ENCODE measurements around the gene DNAJA3.
A peak's percentile ranks its signal among the peaks of the same experiment; 100 is the strongest.
"Not testable (repeated sequence)": the region's sequence is repeated elsewhere in the genome, so short reads cannot be mapped to it uniquely, and the experiment has no call there.

DNAJA3 gene

GRCh38 chr16:4387781-4388180, 37.9 kb upstream of the DNAJA3 start:
- DNase-seq, result no peak

- no peak for DNase-seq
Observed at GRCh38 chr16:4388271-4389021, 37.2 kb upstream of the DNAJA3 start.

GRCh38 chr16:4389051-4389955, 36.4 kb upstream of the DNAJA3 start:
- no peak for DNase-seq

- DNase-seq, result no peak
Observed at GRCh38 chr16:4390266-4391260, 35.1 kb upstream of the DNAJA3 start.

- DNase-seq, result no peak
Observed at GRCh38 chr16:4391631-4392381, 33.9 kb upstream of the DNAJA3 start.

GRCh38 chr16:4392382-4393239, 33.1 kb upstream of the DNAJA3 start:
- peak; percentile 80 for DNase-seq

- DNase-seq, result no peak
Observed at GRCh38 chr16:4393240-4393600, 32.4 kb upstream of the DNAJA3 start.

- DNase-seq, result not testable (repeated sequence)
Observed at GRCh38 chr16:4393850-4394249, 31.8 kb upstream of the DNAJA3 start.

- no peak for DNase-seq
Observed at GRCh38 chr16:4395055-4395726, 30.5 kb upstream of the DNAJA3 start.

- no peak for DNase-seq
Observed at GRCh38 chr16:4399001-4399730, 26.5 kb upstream of the DNAJA3 start.

GRCh38 chr16:4401094-4401501, 24.6 kb upstream of the DNAJA3 start:
- DNase-seq, result no peak

GRCh38 chr16:4401510-4401909, 24.2 kb upstream of the DNAJA3 start:
- no peak for DNase-seq

GRCh38 chr16:4402439-4403132, 23.1 kb upstream of the DNAJA3 start:
- DNase-seq, result peak; percentile 41

- DNase-seq, result no peak
Observed at GRCh38 chr16:4403133-4403949, 22.3 kb upstream of the DNAJA3 start.

- no peak for DNase-seq
Observed at GRCh38 chr16:4404247-4404966, 21.3 kb upstream of the DNAJA3 start.

- no peak for DNase-seq
Observed at GRCh38 chr16:4404967-4405696, 20.5 kb upstream of the DNAJA3 start.
